Uterus (tissue), 4 donors: ENCODE measurements around the gene CFDP1. TPM values are rescaled to one million over a fixed set of nuclear protein-coding genes. Genes with fewer than 3 reads are reported as not detected.

ENCODE experiments used
- DNase-seq, 2 donors: peaks; one replicate each; pipeline ENCODE4 v3.0.0-alpha.2; 2019 to 2020
- H3K27ac ChIP-seq, 2 donors: fragments of 200-600 bp; sonication (generic); 1 replicate in 1 of 2; 2 replicates in 1 of 2; pipeline ENCODE4 v1.5.1; 2016 to 2018
- H3K27me3 ChIP-seq, 2 donors: fragments of 200-600 bp; sonication (generic); one replicate each; pipeline ENCODE4 v1.5.1; 2018 to 2019; ENCODE audit warnings: control low read depth in 1 of 2
- H3K36me3 ChIP-seq, 2 donors: fragments of 200-600 bp; sonication (generic); one replicate each; pipeline ENCODE4 v1.5.1; 2019; ENCODE audit warnings: control low read depth in 1 of 2
- H3K4me1 ChIP-seq, 2 donors: fragments of 200-600 bp; sonication (generic); one replicate each; pipeline ENCODE4 v1.5.1; 2018 to 2019; ENCODE audit warnings: control low read depth in 1 of 2
- H3K4me3 ChIP-seq, 2 donors: fragments of 200-600 bp; sonication (generic); 1 replicate in 1 of 2; 2 replicates in 1 of 2; pipeline ENCODE4 v1.5.1; 2018 to 2019; ENCODE audit warnings: mild to moderate bottlenecking in 1 of 2
- H3K9me3 ChIP-seq, 2 donors: fragments of 200-600 bp; sonication (generic); one replicate each; pipeline ENCODE4 v1.5.1; 2019; ENCODE audit warnings: control low read depth in 1 of 2
- POLR2A ChIP-seq, 2 donors: fragments of 450-650 bp; IDR thresholded peaks; one replicate each; pipeline ENCODE4 v1.6.1; 2016; ENCODE audit warnings: antibody characterized with exemption in 2 of 2, mild to moderate bottlenecking in 1 of 2, moderate library complexity in 1 of 2
- intact Hi-C: fragments of 100-400 bp; cut with DNase I; formaldehyde crosslinking; loops from one replicate; pipeline ENCODE4 v1.15.1; 2023; ENCODE audit warnings: low total_unique reads
- total RNA-seq, 4 donors: library from RNA; depleted of rRNA in 3 of 4; stranded (reverse); fragments of >200 nt in 3 of 4; gene quantifications; one replicate each; pipeline versions ENCODE4 v1.1.0 to v1.2.4, GENCODE V29; 2014 to 2023
- TF ChIP-seq, protein P1 (sequence below), 4 experiments: fragments of 200-600 bp in 2 of 4; fragments of 450-650 bp in 2 of 4; sonication (generic) in 2 of 4; IDR thresholded peaks; one replicate each; pipeline ENCODE4 v1.5.1; 2016 to 2019; ENCODE audit warnings: antibody characterized with exemption in 4 of 4, mild to moderate bottlenecking in 2 of 4, moderate library complexity in 1 of 4
- donor health status: DM: yes; HTN: yes; CAD: no.

CFDP1 gene
- total RNA-seq, 4 donors from 2014 or later: 22.3 to 90.8 (median 73.4) TPM

- intact Hi-C loops: no loop called here
- no peak for TF ChIP-seq POLR2A (IDR thresholded peaks at IDR 0.05)
- TF ChIP-seq, protein P1, sequence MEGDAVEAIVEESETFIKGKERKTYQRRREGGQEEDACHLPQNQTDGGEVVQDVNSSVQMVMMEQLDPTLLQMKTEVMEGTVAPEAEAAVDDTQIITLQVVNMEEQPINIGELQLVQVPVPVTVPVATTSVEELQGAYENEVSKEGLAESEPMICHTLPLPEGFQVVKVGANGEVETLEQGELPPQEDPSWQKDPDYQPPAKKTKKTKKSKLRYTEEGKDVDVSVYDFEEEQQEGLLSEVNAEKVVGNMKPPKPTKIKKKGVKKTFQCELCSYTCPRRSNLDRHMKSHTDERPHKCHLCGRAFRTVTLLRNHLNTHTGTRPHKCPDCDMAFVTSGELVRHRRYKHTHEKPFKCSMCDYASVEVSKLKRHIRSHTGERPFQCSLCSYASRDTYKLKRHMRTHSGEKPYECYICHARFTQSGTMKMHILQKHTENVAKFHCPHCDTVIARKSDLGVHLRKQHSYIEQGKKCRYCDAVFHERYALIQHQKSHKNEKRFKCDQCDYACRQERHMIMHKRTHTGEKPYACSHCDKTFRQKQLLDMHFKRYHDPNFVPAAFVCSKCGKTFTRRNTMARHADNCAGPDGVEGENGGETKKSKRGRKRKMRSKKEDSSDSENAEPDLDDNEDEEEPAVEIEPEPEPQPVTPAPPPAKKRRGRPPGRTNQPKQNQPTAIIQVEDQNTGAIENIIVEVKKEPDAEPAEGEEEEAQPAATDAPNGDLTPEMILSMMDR (IDR thresholded peaks at IDR 0.05): no peak
These were observed 42.2 kb downstream of the CFDP1 start for GRCh38 chr16:75390926-75391653.

DNA sequence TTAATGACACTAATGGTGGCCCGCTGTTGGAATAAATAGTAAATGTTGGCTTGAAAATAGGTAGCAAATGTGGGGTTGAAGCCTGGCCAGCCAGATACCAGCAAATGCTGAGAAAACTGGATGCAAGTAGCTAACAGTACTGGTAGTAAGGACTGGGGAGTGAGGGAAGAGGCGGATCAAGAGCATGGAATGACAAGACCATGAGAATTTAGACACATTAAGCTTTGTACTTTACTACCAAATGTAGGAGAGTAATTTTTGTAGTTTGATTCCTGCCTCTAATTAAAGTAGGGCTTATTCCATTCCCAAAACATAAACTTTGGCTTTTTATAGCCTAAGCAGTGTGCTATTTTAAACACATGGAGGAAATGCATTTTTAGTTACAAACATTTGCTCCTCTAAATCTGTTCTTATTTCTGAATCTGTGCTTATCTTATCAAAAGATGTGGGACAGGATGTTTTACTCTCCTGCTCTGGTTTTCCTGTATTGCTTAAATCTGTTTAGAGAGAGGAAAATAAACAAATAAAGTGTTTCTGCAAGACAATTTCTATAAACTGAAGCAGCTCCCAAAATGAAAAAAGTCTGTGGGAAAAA lies 44.1 kb downstream of the CFDP1 start:
- Histone ChIP-seq H3K36me3 (no peaks in the 10 kb centered on the region), H3K27ac (peak overlapping the region; percentile 41 to 71), H3K9me3 (no peaks in the 10 kb centered on the region), H3K4me3 (no peak overlapping the region), H3K27me3 (no peaks in the 10 kb centered on the region), H3K4me1 (peaks cover 0 to 8% of the 10 kb centered on the region in 2 donors)
- DNase-seq: no peak
- intact Hi-C loops: loop anchor here (5.0 kb wide), 2 partner anchors 137 to 152 kb away; partner anchors contain the start of gene BCAR1
- TF ChIP-seq, protein P1 (IDR thresholded peaks at IDR 0.05): no peak
- TF ChIP-seq POLR2A (IDR thresholded peaks at IDR 0.05): no peak

More at GRCh38 chr16:75390926-75391653, 42.2 kb downstream of the CFDP1 start:
- DNase-seq: no peak
- peaks cover 5 to 8% of the 10 kb centered on the region in 2 donors for H3K4me1 ChIP-seq
- H3K4me3 ChIP-seq: no peak overlapping the region
- no peaks in the 10 kb centered on the region for H3K27me3 ChIP-seq
- H3K36me3 ChIP-seq: no peaks in the 10 kb centered on the region
- H3K27ac ChIP-seq: peak overlapping the region in 1 of 2 donors; percentile 26
- H3K9me3 ChIP-seq: no peaks in the 10 kb centered on the region

GRCh38 chr16:75387951-75388350 lies 45.4 kb downstream of the CFDP1 start:
- Histone ChIP-seq H3K27me3 (no peaks in the 10 kb centered on the region), H3K4me3 (no peak overlapping the region), H3K36me3 (no peaks in the 10 kb centered on the region), H3K27ac (peak overlapping the region; percentile 41 to 71), H3K4me1 (peaks cover 0 to 6% of the 10 kb centered on the region in 2 donors), H3K9me3 (no peaks in the 10 kb centered on the region)
- no peak for DNase-seq
- intact Hi-C loops: loop anchor here (5.0 kb wide), 2 partner anchors 136 to 151 kb away; partner anchors contain the start of gene BCAR1
- no peak for TF ChIP-seq POLR2A (IDR thresholded peaks at IDR 0.05)
- TF ChIP-seq, protein P1 (IDR thresholded peaks at IDR 0.05): no peak

DNA sequence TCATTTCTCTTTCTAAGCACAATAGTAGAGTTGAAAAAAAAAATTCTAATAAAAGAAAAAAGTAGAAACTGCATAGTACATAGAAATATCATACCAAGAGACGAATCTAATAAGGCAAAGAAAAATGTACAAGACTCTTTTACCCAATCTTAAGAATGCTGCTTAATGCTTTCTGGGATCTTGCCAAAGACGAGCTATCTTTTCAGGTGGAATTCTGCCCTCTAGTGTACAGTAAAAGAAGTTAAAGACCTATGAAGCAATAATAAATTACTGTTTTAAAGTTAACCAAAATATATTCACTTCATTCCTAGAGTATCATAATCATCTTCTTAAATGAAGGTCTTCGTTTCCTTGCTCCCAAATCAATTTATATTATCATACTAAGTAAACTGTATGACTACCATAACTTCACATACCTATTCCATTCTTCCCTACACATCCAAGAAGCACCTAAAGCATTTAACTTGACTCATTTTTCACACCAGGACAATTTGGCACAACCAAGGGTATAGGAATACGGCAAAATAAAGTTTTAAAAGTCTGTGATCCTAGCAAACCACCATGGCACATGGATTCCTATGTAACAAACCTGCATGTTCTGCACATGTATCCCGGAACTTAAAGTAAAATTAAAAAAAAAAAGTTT lies 47.7 kb downstream of the CFDP1 start:
- intact Hi-C loops: loop anchor here (5.0 kb wide), 2 partner anchors 133 to 148 kb away; partner anchors contain the start of gene BCAR1
- no peaks in the 10 kb centered on the region for H3K27me3 ChIP-seq
- H3K27ac ChIP-seq: peak overlapping the region in 1 of 2 donors; percentile 22
- no peaks in the 10 kb centered on the region for H3K9me3 ChIP-seq
- H3K36me3 ChIP-seq: no peaks in the 10 kb centered on the region
- TF ChIP-seq, protein P1 (IDR thresholded peaks at IDR 0.05): peak; percentile 66 to 88 (median 70)
- no peak for TF ChIP-seq POLR2A (IDR thresholded peaks at IDR 0.05)
- peaks cover 0 to 4% of the 10 kb centered on the region in 2 donors for H3K4me1 ChIP-seq
- no peak overlapping the region for H3K4me3 ChIP-seq
- DNase-seq: peak in 1 of 2 donors; percentile 47
